ENCODE data around the gene USP40. TPM values are rescaled to one million over a fixed set of nuclear protein-coding genes. Genes with fewer than 3 reads are reported as not detected.

The USP40 gene
- total and polyA plus RNA-seq, 10 of the 15 experiments (the other 5 are each of a cell fraction or from before 2014, with no cell fraction given), result 3.4 to 20.8 (median 15.2) TPM

DNA sequence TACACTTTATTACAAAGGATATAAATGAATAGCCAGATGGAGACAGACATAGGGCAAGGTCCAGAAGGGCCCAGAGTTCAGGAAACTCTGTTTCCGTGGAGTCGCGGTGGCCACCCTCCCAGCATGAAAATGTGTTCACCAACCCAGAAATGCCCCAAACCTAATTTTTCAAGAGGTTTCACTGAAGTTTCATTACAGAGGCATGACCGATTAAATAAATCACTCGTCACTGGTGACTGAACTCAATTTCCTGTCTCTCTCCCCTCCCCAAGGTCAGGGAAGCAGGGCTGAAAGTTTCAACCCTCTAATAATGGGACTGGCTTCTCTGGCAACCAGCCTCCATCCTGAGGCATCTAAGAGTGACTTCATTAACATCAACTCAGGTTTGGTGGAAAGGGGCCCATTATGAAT, 22.4 kb downstream of the USP40 start:
- POLR2A ChIA-PET, result no interaction called here

DNA sequence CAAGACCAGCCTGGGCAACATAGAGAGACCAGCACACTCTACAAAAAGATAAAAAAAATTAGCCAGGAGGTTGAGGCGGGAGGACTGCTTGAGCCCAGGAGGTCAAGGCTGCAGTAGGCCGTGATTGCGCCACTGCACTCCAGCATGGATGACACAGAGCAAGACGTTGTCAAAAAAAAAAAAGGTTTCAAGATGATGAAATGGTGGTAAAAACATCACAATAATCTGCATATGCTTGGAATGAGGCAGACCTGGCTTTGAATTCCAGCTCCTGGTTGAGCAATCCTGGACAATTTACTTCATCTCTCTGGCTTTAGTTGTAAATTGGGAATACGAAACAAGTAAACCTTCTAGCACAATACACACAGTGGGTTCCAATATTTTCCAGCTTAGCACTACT, 24.1 kb downstream of the USP40 start:
- CTCF ChIA-PET, result no interaction called here
- TF ChIP-seq ZNF207 (IDR thresholded peaks at IDR 0.05; ENCODE audit: borderline replicate concordance) (no peak), HDGF (IDR thresholded peaks at IDR 0.05) (no peak), KDM1A (IDR thresholded peaks at IDR 0.05; ENCODE audit: borderline replicate concordance) (no peak), PML (IDR thresholded peaks at IDR 0.05; ENCODE audit: low read length) (no peak), MYC (IDR thresholded peaks at IDR 0.05; ENCODE audit: insufficient read depth, insufficient read length, insufficient replicate concordance, low read length, severe bottlenecking) (no peak), RUNX3 (IDR thresholded peaks at IDR 0.05; ENCODE audit: low read length) (no peak), POLR2A (IDR thresholded peaks at IDR 0.05; ENCODE audit: low read depth, low read length) (no peak)
- TF ChIP-seq, protein P1, sequence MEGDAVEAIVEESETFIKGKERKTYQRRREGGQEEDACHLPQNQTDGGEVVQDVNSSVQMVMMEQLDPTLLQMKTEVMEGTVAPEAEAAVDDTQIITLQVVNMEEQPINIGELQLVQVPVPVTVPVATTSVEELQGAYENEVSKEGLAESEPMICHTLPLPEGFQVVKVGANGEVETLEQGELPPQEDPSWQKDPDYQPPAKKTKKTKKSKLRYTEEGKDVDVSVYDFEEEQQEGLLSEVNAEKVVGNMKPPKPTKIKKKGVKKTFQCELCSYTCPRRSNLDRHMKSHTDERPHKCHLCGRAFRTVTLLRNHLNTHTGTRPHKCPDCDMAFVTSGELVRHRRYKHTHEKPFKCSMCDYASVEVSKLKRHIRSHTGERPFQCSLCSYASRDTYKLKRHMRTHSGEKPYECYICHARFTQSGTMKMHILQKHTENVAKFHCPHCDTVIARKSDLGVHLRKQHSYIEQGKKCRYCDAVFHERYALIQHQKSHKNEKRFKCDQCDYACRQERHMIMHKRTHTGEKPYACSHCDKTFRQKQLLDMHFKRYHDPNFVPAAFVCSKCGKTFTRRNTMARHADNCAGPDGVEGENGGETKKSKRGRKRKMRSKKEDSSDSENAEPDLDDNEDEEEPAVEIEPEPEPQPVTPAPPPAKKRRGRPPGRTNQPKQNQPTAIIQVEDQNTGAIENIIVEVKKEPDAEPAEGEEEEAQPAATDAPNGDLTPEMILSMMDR (IDR thresholded peaks at IDR 0.05 in 2 of 3, conservative IDR thresholded peaks at IDR 0.05 in 1 of 3; ENCODE audit: control insufficient read depth in 2 of 3, extremely low read depth in 1 of 3, insufficient read depth in 1 of 3, low read depth in 3 of 3, low read length in 3 of 3), result no peak

More for the DNA sequence above, 22.4 kb downstream of the USP40 start:
- Histone ChIP-seq H3K36me3 (ENCODE audit: control insufficient read depth in 2 of 2, insufficient read depth in 2 of 2, low read length in 1 of 2) (peaks cover 0 to 3% of the 10 kb centered on the region in 2 experiments; a peak in 3 of 4 replicates), H2AFZ (ENCODE audit: control insufficient read depth, low read depth, low read length) (no peak overlapping the region), H3K4me3 (no peak overlapping the region), H4K20me1 (ENCODE audit: control insufficient read depth, insufficient read depth) (no peaks in the 10 kb centered on the region), H3K27me3 (replicated peaks in 1 of 2; ENCODE audit: control insufficient read depth in 2 of 2, insufficient read depth in 2 of 2, low read length in 1 of 2) (no peaks in the 10 kb centered on the region), H3K9ac (ENCODE audit: control insufficient read depth, insufficient read depth, low read length) (no peak overlapping the region), H3K9me3 (replicated peaks; ENCODE audit: control insufficient read depth, insufficient read depth, low read length) (no peaks in the 10 kb centered on the region), H3K4me2 (ENCODE audit: control insufficient read depth, insufficient read depth) (no peak overlapping the region), H3K27ac (ENCODE audit: control insufficient read depth, insufficient read depth) (no peak overlapping the region), H3K4me1 (ENCODE audit: control insufficient read depth, insufficient read depth, low read length) (no peaks in the 10 kb centered on the region), H3K79me2 (ENCODE audit: control insufficient read depth, insufficient read depth, low read length) (no peaks in the 10 kb centered on the region)
- TF ChIP-seq RB1 (IDR thresholded peaks at IDR 0.05; ENCODE audit: borderline replicate concordance) (no peak), SUPT20H (IDR thresholded peaks at IDR 0.05; ENCODE audit: borderline replicate concordance, control insufficient read depth, low read depth, low read length) (no peak), TCF12 (IDR thresholded peaks at IDR 0.05; ENCODE audit: low read depth, low read length) (no peak), PAX8 (IDR thresholded peaks at IDR 0.05) (no peak), CREB1 (IDR thresholded peaks at IDR 0.05; ENCODE audit: low read depth) (no peak), POLR2A (IDR thresholded peaks at IDR 0.05; ENCODE audit: low read depth, low read length) (no peak), SMAD1 (IDR thresholded peaks at IDR 0.05; ENCODE audit: low read depth, partially characterized antibody) (no peak), GABPA (IDR thresholded peaks at IDR 0.05; ENCODE audit: low read depth) (no peak), SMARCA5 (IDR thresholded peaks at IDR 0.05) (no peak)
- TF ChIP-seq, protein P2, sequence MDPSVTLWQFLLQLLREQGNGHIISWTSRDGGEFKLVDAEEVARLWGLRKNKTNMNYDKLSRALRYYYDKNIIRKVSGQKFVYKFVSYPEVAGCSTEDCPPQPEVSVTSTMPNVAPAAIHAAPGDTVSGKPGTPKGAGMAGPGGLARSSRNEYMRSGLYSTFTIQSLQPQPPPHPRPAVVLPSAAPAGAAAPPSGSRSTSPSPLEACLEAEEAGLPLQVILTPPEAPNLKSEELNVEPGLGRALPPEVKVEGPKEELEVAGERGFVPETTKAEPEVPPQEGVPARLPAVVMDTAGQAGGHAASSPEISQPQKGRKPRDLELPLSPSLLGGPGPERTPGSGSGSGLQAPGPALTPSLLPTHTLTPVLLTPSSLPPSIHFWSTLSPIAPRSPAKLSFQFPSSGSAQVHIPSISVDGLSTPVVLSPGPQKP (IDR thresholded peaks at IDR 0.05; ENCODE audit: low read depth, low read length), result no peak
- TF ChIP-seq, protein P3, sequence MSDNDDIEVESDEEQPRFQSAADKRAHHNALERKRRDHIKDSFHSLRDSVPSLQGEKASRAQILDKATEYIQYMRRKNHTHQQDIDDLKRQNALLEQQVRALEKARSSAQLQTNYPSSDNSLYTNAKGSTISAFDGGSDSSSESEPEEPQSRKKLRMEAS (IDR thresholded peaks at IDR 0.05; ENCODE audit: low read depth, low read length), result no peak
- DNase-seq (ENCODE audit: low read depth, low spot score), result no peak
- ChIA-PET SMC1A (ENCODE audit: uncharacterized antibody, unreplicated experiment) (no interaction called here), CTCF (no interaction called here), RAD21 (ENCODE audit: unreplicated experiment) (no interaction called here)
- no TSS peak for BruUV-seq (replicated peaks)
- WGBS (ENCODE audit: insufficient coverage, insufficient replicate concordance, low lambda C conversion rate, missing lambda C conversion rate), result 98% methylated on average over 5 of the region's 5 CpGs
- FAIRE-seq, result no peak
- intact Hi-C loops (cut with micrococcal nuclease; ENCODE audit: unreplicated experiment), result no loop called here
- no peak for ATAC-seq
- in situ Hi-C loops (cut with MboI), result no loop called here

More for the DNA sequence above, 24.1 kb downstream of the USP40 start:
- SMC1A ChIA-PET (ENCODE audit: uncharacterized antibody, unreplicated experiment), result interaction anchor here (1.1 kb wide), 1 partner anchor 17 kb away, joined by 3 read pairs; no protein-coding TSS in a partner anchor
- Histone ChIP-seq H3K36me3 (ENCODE audit: control insufficient read depth in 2 of 2, insufficient read depth in 2 of 2, low read length in 1 of 2) (peaks cover 0 to 3% of the 10 kb centered on the region in 2 experiments; a peak in 3 of 4 replicates), H3K9ac (ENCODE audit: control insufficient read depth, insufficient read depth, low read length) (no peak overlapping the region), H4K20me1 (ENCODE audit: control insufficient read depth, insufficient read depth) (no peaks in the 10 kb centered on the region), H3K27ac (ENCODE audit: control insufficient read depth, insufficient read depth) (no peak overlapping the region), H3K9me3 (replicated peaks; ENCODE audit: control insufficient read depth, insufficient read depth, low read length) (no peaks in the 10 kb centered on the region), H3K4me1 (ENCODE audit: control insufficient read depth, insufficient read depth, low read length) (no peaks in the 10 kb centered on the region), H3K27me3 (replicated peaks in 1 of 2; ENCODE audit: control insufficient read depth in 2 of 2, insufficient read depth in 2 of 2, low read length in 1 of 2) (no peaks in the 10 kb centered on the region), H3K79me2 (ENCODE audit: control insufficient read depth, insufficient read depth, low read length) (no peaks in the 10 kb centered on the region), H3K4me2 (ENCODE audit: control insufficient read depth, insufficient read depth) (no peak overlapping the region), H2AFZ (ENCODE audit: control insufficient read depth, low read depth, low read length) (no peak overlapping the region), H3K4me3 (no peak overlapping the region)
- in situ Hi-C loops (cut with MboI), result no loop called here
- BruUV-seq (replicated peaks), result no TSS peak
- intact Hi-C loops (cut with micrococcal nuclease; ENCODE audit: unreplicated experiment), result no loop called here
- RAD21 ChIA-PET (ENCODE audit: unreplicated experiment), result no interaction called here
- DNase-seq (ENCODE audit: low read depth, low spot score), result no peak
- 69% methylated on average over 5 of the region's 5 CpGs for WGBS (ENCODE audit: insufficient coverage, insufficient replicate concordance, low lambda C conversion rate, missing lambda C conversion rate)
- ATAC-seq, result no peak
- POLR2A ChIA-PET, result no interaction called here
- FAIRE-seq, result no peak

Measured in GM12878 (cell line).